Bone marrow (tissue), 2 donors: ENCODE measurements around the gene RPS13.
"Not testable (repeated sequence)": the region's sequence is repeated elsewhere in the genome, so short reads cannot be mapped to it uniquely, and the experiment has no call there.

Experiments used
- DNase-seq, 2 donors: peaks; one replicate each; lab custom pipeline; 2025; lab: John Stamatoyannopoulos, UW

Gene RPS13

GRCh38 chr11:17036666-17037658, 40.5 kb downstream of the RPS13 start:
- no peak for DNase-seq

- not testable (repeated sequence) for DNase-seq
Measured at GRCh38 chr11:17034027-17034426, 43.4 kb downstream of the RPS13 start.

GRCh38 chr11:17026487-17027082, 50.9 kb downstream of the RPS13 start:
- no peak for DNase-seq

GRCh38 chr11:17024924-17025323, 52.5 kb downstream of the RPS13 start:
- no peak for DNase-seq
